Skeletal muscle satellite cell (primary cell): ENCODE measurements around the gene CHTF18.
"Not testable (repeated sequence)": the region's sequence is repeated elsewhere in the genome, so short reads cannot be mapped to it uniquely, and the experiment has no call there.

Experiments used
- H3K27me3 ChIP-seq: 2 replicates; pipeline ENCODE4 v1.7.0; 2013; ENCODE audit warnings: low read length; ENCODE audit not compliant: control insufficient read depth, insufficient read depth
- H3K36me3 ChIP-seq: 2 replicates; pipeline ENCODE4 v1.7.0; 2013; ENCODE audit warnings: mild to moderate bottlenecking, control low read depth, low read length; ENCODE audit not compliant: insufficient read depth
- H3K4me1 ChIP-seq: 2 replicates; pipeline ENCODE4 v1.7.0; 2013; ENCODE audit warnings: low read length; ENCODE audit not compliant: control insufficient read depth, insufficient read depth
- H3K4me2 ChIP-seq: 2 replicates; pipeline ENCODE4 v1.7.0; 2013; ENCODE audit warnings: mild to moderate bottlenecking, low read length
- H3K4me3 ChIP-seq: 2 replicates; pipeline ENCODE4 v1.7.0; 2013; ENCODE audit warnings: low read length
- H3K9ac ChIP-seq: 2 replicates; pipeline ENCODE4 v1.7.0; 2013; ENCODE audit warnings: mild to moderate bottlenecking, low read depth, low read length, moderate library complexity
- H3K9me3 ChIP-seq: replicated peaks from 2 replicates; pipeline ENCODE4 v1.7.0; 2013; ENCODE audit warnings: mild to moderate bottlenecking, control low read depth, low read length

Gene CHTF18

DNA sequence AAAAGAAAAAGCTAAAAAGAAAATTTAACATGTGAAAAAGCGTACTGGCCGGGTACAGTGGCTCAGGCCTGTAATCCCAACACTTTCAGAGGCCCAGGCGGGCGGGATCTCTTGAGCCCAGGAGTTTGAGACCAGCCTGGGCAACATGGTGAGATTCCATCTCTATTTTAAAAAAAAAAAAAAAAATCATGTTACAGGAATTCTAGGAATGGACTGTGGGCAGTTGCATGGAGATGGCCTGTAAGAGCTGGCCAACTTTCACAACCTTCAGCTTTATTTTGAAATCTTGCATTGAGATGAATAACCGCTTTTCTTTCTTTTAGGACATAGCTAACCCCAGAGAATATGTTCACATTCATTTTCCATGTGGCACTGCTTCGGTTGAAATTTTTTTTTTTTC is 39.4 kb upstream of the CHTF18 start:
- Histone ChIP-seq H3K9ac (no peak overlapping the region), H3K4me2 (no peak overlapping the region), H3K36me3 (no peaks in the 10 kb centered on the region), H3K27me3 (peaks cover 29% of the 10 kb centered on the region), H3K9me3 (no peaks in the 10 kb centered on the region), H3K4me1 (no peaks in the 10 kb centered on the region), H3K4me3 (no peak overlapping the region)

- Histone ChIP-seq H3K36me3 (no peaks in the 10 kb centered on the region), H3K9me3 (no peaks in the 10 kb centered on the region), H3K4me3 (no peak overlapping the region), H3K27me3 (peaks cover 29% of the 10 kb centered on the region), H3K4me2 (no peak overlapping the region), H3K4me1 (no peaks in the 10 kb centered on the region), H3K9ac (no peak overlapping the region)
Observed at GRCh38 chr16:750485-750884, 37.9 kb upstream of the CHTF18 start.

GRCh38 chr16:751152-752006 is 37.0 kb upstream of the CHTF18 start:
- Histone ChIP-seq H3K27me3 (peaks cover 29% of the 10 kb centered on the region), H3K36me3 (no peaks in the 10 kb centered on the region), H3K4me1 (no peaks in the 10 kb centered on the region), H3K9ac (no peak overlapping the region), H3K4me2 (no peak overlapping the region), H3K4me3 (no peak overlapping the region), H3K9me3 (no peaks in the 10 kb centered on the region)

DNA sequence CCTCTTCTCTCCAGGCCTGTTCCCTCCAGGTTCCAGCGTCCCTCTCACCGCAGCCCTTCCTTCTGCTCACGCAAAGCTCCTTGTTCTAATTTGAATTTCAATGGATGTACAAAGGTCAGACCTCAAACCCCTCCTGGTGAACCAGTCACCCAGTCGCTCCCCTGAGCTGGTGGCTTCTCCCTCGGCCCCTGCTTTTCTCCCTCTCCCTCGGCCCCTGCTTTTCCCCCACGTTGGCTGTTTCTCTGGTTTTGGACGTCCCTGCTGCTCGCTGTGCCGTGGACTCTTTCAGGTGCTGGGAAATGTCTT is 36.5 kb upstream of the CHTF18 start:
- Histone ChIP-seq H3K36me3 (no peaks in the 10 kb centered on the region), H3K4me2 (no peak overlapping the region), H3K9me3 (no peaks in the 10 kb centered on the region), H3K9ac (no peak overlapping the region), H3K27me3 (peaks cover 29% of the 10 kb centered on the region), H3K4me1 (no peaks in the 10 kb centered on the region), H3K4me3 (no peak overlapping the region)

GRCh38 chr16:754121-754607 is 34.3 kb upstream of the CHTF18 start:
- not testable (repeated sequence) for H3K4me3 ChIP-seq, H3K9me3 ChIP-seq, H3K36me3 ChIP-seq, H3K4me2 ChIP-seq, H3K9ac ChIP-seq, H3K4me1 ChIP-seq
- peaks cover 29% of the 10 kb centered on the region for H3K27me3 ChIP-seq

DNA sequence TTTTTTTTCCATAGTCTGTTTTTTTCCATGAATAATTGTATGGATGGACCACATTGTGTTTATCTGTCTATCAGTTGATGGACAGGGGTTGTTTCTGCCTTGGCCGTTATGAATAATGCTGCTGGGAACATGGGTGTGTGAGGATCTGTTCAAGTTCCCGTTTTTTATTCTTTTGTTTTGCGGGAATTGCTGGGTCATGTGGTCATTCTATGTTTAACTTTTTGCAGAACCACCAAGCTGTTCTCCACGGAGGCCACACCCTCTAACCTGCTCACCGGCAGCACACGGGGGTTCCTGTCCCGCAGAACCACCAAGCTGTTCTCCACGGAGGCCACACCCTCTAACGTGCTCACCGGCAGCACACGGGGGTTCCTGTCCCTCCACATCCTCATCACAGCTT is 33.8 kb upstream of the CHTF18 start:
- Histone ChIP-seq H3K4me2 (no peak overlapping the region), H3K9me3 (no peaks in the 10 kb centered on the region), H3K27me3 (peaks cover 29% of the 10 kb centered on the region), H3K36me3 (no peaks in the 10 kb centered on the region), H3K4me3 (no peak overlapping the region), H3K9ac (no peak overlapping the region), H3K4me1 (no peaks in the 10 kb centered on the region)

GRCh38 chr16:756428-756827 is 32.0 kb upstream of the CHTF18 start:
- H3K36me3 ChIP-seq = no peaks in the 10 kb centered on the region
- peaks cover 6% of the 10 kb centered on the region for H3K4me1 ChIP-seq
- peaks cover 23% of the 10 kb centered on the region for H3K27me3 ChIP-seq
- H3K4me2 ChIP-seq = no peak overlapping the region
- no peak overlapping the region for H3K9ac ChIP-seq
- H3K4me3 ChIP-seq = no peak overlapping the region
- H3K9me3 ChIP-seq = no peaks in the 10 kb centered on the region

- H3K4me1 ChIP-seq = peaks cover 6% of the 10 kb centered on the region
- H3K9me3 ChIP-seq = no peaks in the 10 kb centered on the region
- H3K4me2 ChIP-seq = no peak overlapping the region
- no peak overlapping the region for H3K4me3 ChIP-seq
- no peak overlapping the region for H3K9ac ChIP-seq
- H3K27me3 ChIP-seq = peaks cover 3% of the 10 kb centered on the region
- H3K36me3 ChIP-seq = no peaks in the 10 kb centered on the region
Observed at GRCh38 chr16:759110-759910, 29.1 kb upstream of the CHTF18 start.

GRCh38 chr16:760065-760464 is 28.4 kb upstream of the CHTF18 start:
- H3K9me3 ChIP-seq = no peaks in the 10 kb centered on the region
- H3K4me3 ChIP-seq = no peak overlapping the region
- H3K4me2 ChIP-seq = no peak overlapping the region
- peaks cover 6% of the 10 kb centered on the region for H3K4me1 ChIP-seq
- H3K36me3 ChIP-seq = no peaks in the 10 kb centered on the region
- H3K27me3 ChIP-seq = peaks cover 3% of the 10 kb centered on the region
- H3K9ac ChIP-seq = no peak overlapping the region

DNA sequence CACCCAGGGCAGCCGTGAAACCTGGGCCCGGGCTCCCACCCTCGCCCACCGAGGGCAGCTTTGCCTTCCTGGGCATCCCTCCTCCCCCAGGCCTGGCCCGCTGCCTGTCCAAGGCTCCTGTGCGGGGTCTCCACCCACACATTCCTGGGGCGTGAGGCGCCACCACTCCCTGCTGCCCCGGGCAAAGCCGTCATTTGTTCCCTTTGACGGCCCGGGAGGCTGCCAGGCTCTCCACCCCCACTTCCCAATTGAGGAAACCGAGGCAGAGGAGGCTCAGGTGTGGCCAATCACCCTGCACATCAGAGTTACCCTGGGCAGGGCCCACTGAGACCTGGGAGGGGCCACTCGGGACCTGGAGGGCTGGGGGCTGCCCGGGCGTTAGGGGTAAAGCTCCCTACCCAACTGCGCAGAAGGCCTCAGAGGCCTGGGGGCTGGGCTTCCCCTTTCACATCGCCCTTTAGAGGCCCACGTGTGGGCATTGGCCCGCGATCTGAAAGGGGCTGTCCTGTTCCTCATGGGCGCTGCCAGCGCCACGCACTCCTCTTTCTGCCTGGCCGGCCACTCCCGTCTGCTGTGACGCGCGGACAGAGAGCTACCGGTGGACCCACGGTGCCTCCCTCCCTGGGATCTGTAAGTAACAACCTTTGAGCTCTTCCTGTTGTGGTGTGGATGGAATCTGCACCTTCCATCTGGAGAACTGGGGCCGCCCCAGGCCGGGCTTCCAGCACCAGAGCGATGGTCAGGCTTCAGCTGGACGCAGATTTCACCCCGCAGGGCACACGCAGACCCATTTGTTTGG is 27.7 kb upstream of the CHTF18 start, which contains the start of gene MSLN:
TSS of gene MSLN (plus strand) at position 190 of the 799 bp plus-strand sequence. CDS start 1,947 bp downstream, outside the sequence.
- Histone ChIP-seq H3K4me1 (peaks cover 6% of the 10 kb centered on the region), H3K9me3 (no peaks in the 10 kb centered on the region), H3K27me3 (peaks cover 3% of the 10 kb centered on the region), H3K36me3 (no peaks in the 10 kb centered on the region), H3K4me2 (no peak within 1 kb of the TSS), H3K9ac (no peak within 1 kb of the TSS), H3K4me3 (no peak within 1 kb of the TSS)
